ENCODE results near the gene LSM2. TPM values are rescaled to one million over a fixed set of nuclear protein-coding genes. Genes with fewer than 3 reads are reported as not detected.

Gene LSM2
- total and polyA plus RNA-seq, 9 of the 15 experiments (the other 6 are each of a cell fraction or from before 2014, with no cell fraction given) = 154 to 407 (median 223) TPM

- TF ChIP-seq CREB3 (tag; conservative IDR thresholded peaks at IDR 0.05; ENCODE audit: low read depth) = peak; percentile 78; the same call in 1 of the 2 replicates
- TF ChIP-seq CSDE1 (IDR thresholded peaks at IDR 0.05) = no peak
- no peak for TF ChIP-seq HOXB6 (CRISPR knock-in tag; IDR thresholded peaks at IDR 0.05; ENCODE audit: borderline replicate concordance)
- no peak for TF ChIP-seq PTBP1 (IDR thresholded peaks at IDR 0.05; ENCODE audit: low read depth, low read length)
- no peak for TF ChIP-seq ATF1 (CRISPR knock-in tag; IDR thresholded peaks at IDR 0.05)
- no peak for TF ChIP-seq ATF1 (tag; IDR thresholded peaks at IDR 0.05)
- no peak for TF ChIP-seq CHD2 (IDR thresholded peaks at IDR 0.05; ENCODE audit: low read depth, low read length)
- TF ChIP-seq ZNF212 (CRISPR knock-in tag; IDR thresholded peaks at IDR 0.05) = no peak
- TF ChIP-seq TOE1 (IDR thresholded peaks at IDR 0.05; ENCODE audit: borderline replicate concordance) = no peak
- no peak for TF ChIP-seq TOE1 (CRISPR knock-in tag; IDR thresholded peaks at IDR 0.05; ENCODE audit: borderline replicate concordance, low read depth)
- TF ChIP-seq U2AF2 (optimal IDR thresholded peaks at IDR 0.05; ENCODE audit: low read depth, low read length) = no peak
- TF ChIP-seq MGA (IDR thresholded peaks at IDR 0.05) = no peak
- no peak for TF ChIP-seq IRF2 (CRISPR knock-in tag; IDR thresholded peaks at IDR 0.05)
- TF ChIP-seq, protein P1, sequence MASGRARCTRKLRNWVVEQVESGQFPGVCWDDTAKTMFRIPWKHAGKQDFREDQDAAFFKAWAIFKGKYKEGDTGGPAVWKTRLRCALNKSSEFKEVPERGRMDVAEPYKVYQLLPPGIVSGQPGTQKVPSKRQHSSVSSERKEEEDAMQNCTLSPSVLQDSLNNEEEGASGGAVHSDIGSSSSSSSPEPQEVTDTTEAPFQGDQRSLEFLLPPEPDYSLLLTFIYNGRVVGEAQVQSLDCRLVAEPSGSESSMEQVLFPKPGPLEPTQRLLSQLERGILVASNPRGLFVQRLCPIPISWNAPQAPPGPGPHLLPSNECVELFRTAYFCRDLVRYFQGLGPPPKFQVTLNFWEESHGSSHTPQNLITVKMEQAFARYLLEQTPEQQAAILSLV (tag; IDR thresholded peaks at IDR 0.05) = no peak; the same call in 1 of the 2 replicates
- no peak for TF ChIP-seq TRIM28 (IDR thresholded peaks at IDR 0.05)
- TF ChIP-seq ZBTB43 (CRISPR knock-in tag; IDR thresholded peaks at IDR 0.05) = no peak
Measured at GRCh38 chr6:31813465-31813849, 6.7 kb upstream of the LSM2 start (continued).
